ENCODE data around the gene MRFAP1L1.
"Not testable (repeated sequence)": the region's sequence is repeated elsewhere in the genome, so short reads cannot be mapped to it uniquely, and the experiment has no call there.

Gene MRFAP1L1

GRCh38 chr4:6674500-6675149 lies 35.0 kb downstream of the MRFAP1L1 start:
- H3K27ac ChIP-seq (ENCODE audit: low read depth, low read length, poor library complexity, severe bottlenecking) = no peak overlapping the region
- no peak for TF ChIP-seq EZH2 (IDR thresholded peaks at IDR 0.05; ENCODE audit: borderline replicate concordance, low read length)
- TF ChIP-seq, protein P1, sequence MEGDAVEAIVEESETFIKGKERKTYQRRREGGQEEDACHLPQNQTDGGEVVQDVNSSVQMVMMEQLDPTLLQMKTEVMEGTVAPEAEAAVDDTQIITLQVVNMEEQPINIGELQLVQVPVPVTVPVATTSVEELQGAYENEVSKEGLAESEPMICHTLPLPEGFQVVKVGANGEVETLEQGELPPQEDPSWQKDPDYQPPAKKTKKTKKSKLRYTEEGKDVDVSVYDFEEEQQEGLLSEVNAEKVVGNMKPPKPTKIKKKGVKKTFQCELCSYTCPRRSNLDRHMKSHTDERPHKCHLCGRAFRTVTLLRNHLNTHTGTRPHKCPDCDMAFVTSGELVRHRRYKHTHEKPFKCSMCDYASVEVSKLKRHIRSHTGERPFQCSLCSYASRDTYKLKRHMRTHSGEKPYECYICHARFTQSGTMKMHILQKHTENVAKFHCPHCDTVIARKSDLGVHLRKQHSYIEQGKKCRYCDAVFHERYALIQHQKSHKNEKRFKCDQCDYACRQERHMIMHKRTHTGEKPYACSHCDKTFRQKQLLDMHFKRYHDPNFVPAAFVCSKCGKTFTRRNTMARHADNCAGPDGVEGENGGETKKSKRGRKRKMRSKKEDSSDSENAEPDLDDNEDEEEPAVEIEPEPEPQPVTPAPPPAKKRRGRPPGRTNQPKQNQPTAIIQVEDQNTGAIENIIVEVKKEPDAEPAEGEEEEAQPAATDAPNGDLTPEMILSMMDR (IDR thresholded peaks at IDR 0.05; ENCODE audit: low read length) = peak; percentile 35; the same call in 1 of the 2 replicates
- peaks cover 17% of the 10 kb centered on the region for H3K36me3 ChIP-seq (ENCODE audit: insufficient read depth, low read length)
- H3K4me1 ChIP-seq (ENCODE audit: insufficient read depth, low read length, severe bottlenecking) = peaks cover 31% of the 10 kb centered on the region
- H3F3A ChIP-seq (ENCODE audit: insufficient read depth, low read length) = no peaks in the 10 kb centered on the region
- H3K27me3 ChIP-seq (ENCODE audit: insufficient read depth, low read length) = no peaks in the 10 kb centered on the region
- peak overlapping the region; percentile 60 for H3K9ac ChIP-seq (ENCODE audit: low read length)
- no peaks in the 10 kb centered on the region for H4K20me1 ChIP-seq (ENCODE audit: insufficient read depth, low read length)
- peak overlapping the region; percentile 83 for H3K4me2 ChIP-seq (ENCODE audit: low read length)
- H2AFZ ChIP-seq (ENCODE audit: low read length) = no peak overlapping the region
- no peaks in the 10 kb centered on the region for H3K9me3 ChIP-seq (ENCODE audit: low read length)
- H3K4me3 ChIP-seq (ENCODE audit: low read depth, low read length, poor library complexity, severe bottlenecking) = peak overlapping the region; percentile 65
- H3K9me2 ChIP-seq (ENCODE audit: low read depth, low read length) = no peaks in the 10 kb centered on the region
- peaks cover 11% of the 10 kb centered on the region for H3K79me2 ChIP-seq (ENCODE audit: insufficient read depth, low read length)

GRCh38 chr4:6673660-6674499 lies 35.8 kb downstream of the MRFAP1L1 start:
- Histone ChIP-seq H3K36me3 (ENCODE audit: insufficient read depth, low read length) (peaks cover 17% of the 10 kb centered on the region), H3K9me3 (ENCODE audit: low read length) (no peaks in the 10 kb centered on the region), H3K4me3 (ENCODE audit: low read depth, low read length, poor library complexity, severe bottlenecking) (peak overlapping the region; percentile 65), H3K4me2 (ENCODE audit: low read length) (peak overlapping the region; percentile 83), H3K9me2 (ENCODE audit: low read depth, low read length) (no peaks in the 10 kb centered on the region), H3K27me3 (ENCODE audit: insufficient read depth, low read length) (no peaks in the 10 kb centered on the region), H3K27ac (ENCODE audit: low read depth, low read length, poor library complexity, severe bottlenecking) (peak overlapping the region; percentile 86), H2AFZ (ENCODE audit: low read length) (no peak overlapping the region), H3K79me2 (ENCODE audit: insufficient read depth, low read length) (peaks cover 11% of the 10 kb centered on the region), H3K4me1 (ENCODE audit: insufficient read depth, low read length, severe bottlenecking) (peaks cover 31% of the 10 kb centered on the region), H4K20me1 (ENCODE audit: insufficient read depth, low read length) (no peaks in the 10 kb centered on the region), H3F3A (ENCODE audit: insufficient read depth, low read length) (no peaks in the 10 kb centered on the region), H3K9ac (ENCODE audit: low read length) (peak overlapping the region; percentile 60)
- TF ChIP-seq EZH2 (IDR thresholded peaks at IDR 0.05; ENCODE audit: borderline replicate concordance, low read length) = no peak
- TF ChIP-seq, protein P1 (IDR thresholded peaks at IDR 0.05; ENCODE audit: low read length) = no peak

GRCh38 chr4:6673191-6673659 lies 36.4 kb downstream of the MRFAP1L1 start:
- peak overlapping the region; percentile 60; the same call in 1 of the 2 replicates for H3K9ac ChIP-seq (ENCODE audit: low read length)
- H3K4me2 ChIP-seq (ENCODE audit: low read length) = peak overlapping the region; percentile 83

DNA sequence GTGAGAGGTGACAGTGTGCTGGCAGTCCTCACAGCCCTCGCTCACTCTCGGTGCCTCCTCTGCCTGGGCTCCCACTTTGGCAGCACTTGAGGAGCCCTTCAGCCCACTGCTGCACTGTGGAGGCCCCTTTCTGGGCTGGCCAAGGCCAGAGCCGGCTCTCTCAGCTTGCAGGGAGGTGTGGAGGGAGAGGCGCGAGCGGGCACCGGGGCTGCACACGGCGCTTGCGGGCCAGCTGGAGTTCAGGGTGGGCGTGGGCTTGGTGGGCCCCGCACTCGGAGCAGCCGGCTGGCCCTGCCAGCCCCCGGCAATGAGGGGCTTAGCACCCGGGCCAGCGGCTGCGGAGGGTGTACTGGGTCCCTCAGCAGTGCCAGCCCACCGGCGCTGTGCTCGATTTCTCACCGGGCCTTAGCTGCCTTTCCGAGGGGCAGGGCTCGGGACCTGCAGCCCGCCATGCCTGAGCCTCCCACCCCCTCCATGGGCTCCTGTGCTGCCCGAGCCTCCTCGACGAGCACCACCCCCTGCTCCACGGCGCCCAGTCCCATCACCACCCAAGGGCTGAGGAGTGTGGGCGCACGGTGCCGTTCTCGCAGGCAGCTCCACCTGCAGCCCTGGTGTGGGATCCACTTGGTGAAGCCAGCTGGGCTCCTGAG lies 37.0 kb downstream of the MRFAP1L1 start:
- not testable (repeated sequence) for H3K4me3 ChIP-seq (ENCODE audit: low read depth, low read length, poor library complexity, severe bottlenecking); H4K20me1 ChIP-seq (ENCODE audit: insufficient read depth, low read length); H3K4me2 ChIP-seq (ENCODE audit: low read length); H3K9me3 ChIP-seq (ENCODE audit: low read length); H3K27ac ChIP-seq (ENCODE audit: low read depth, low read length, poor library complexity, severe bottlenecking); H3K27me3 ChIP-seq (ENCODE audit: insufficient read depth, low read length); H3K9me2 ChIP-seq (ENCODE audit: low read depth, low read length); H3K9ac ChIP-seq (ENCODE audit: low read length); H2AFZ ChIP-seq (ENCODE audit: low read length); H3F3A ChIP-seq (ENCODE audit: insufficient read depth, low read length)
- H3K36me3 ChIP-seq (ENCODE audit: insufficient read depth, low read length) = peaks cover 17% of the 10 kb centered on the region
- H3K4me1 ChIP-seq (ENCODE audit: insufficient read depth, low read length, severe bottlenecking) = peaks cover 31% of the 10 kb centered on the region
- H3K79me2 ChIP-seq (ENCODE audit: insufficient read depth, low read length) = peaks cover 11% of the 10 kb centered on the region

More at GRCh38 chr4:6673191-6673659, 36.4 kb downstream of the MRFAP1L1 start:
- not testable (repeated sequence) for H4K20me1 ChIP-seq (ENCODE audit: insufficient read depth, low read length); H3K9me3 ChIP-seq (ENCODE audit: low read length); H3K27me3 ChIP-seq (ENCODE audit: insufficient read depth, low read length); H3F3A ChIP-seq (ENCODE audit: insufficient read depth, low read length); H3K9me2 ChIP-seq (ENCODE audit: low read depth, low read length); H2AFZ ChIP-seq (ENCODE audit: low read length)
- H3K4me1 ChIP-seq (ENCODE audit: insufficient read depth, low read length, severe bottlenecking) = peaks cover 31% of the 10 kb centered on the region
- peak overlapping the region; percentile 65 for H3K4me3 ChIP-seq (ENCODE audit: low read depth, low read length, poor library complexity, severe bottlenecking)
- peaks cover 17% of the 10 kb centered on the region for H3K36me3 ChIP-seq (ENCODE audit: insufficient read depth, low read length)
- H3K79me2 ChIP-seq (ENCODE audit: insufficient read depth, low read length) = peaks cover 11% of the 10 kb centered on the region
- peak overlapping the region; percentile 86 for H3K27ac ChIP-seq (ENCODE audit: low read depth, low read length, poor library complexity, severe bottlenecking)

All from OCI-LY1 (cell line).